Measurements from ENCODE around the gene ENO2. TPM values are rescaled to one million over a fixed set of nuclear protein-coding genes. Genes with fewer than 3 reads are reported as not detected.
A peak's percentile ranks its signal among the peaks of the same experiment; 100 is the strongest.

The ENO2 gene
- total RNA-seq, 2 donors from 2014 or later, result 104 to 139 TPM

GRCh38 chr12:6866920-6867412 is 47.4 kb upstream of the ENO2 start:
- Histone ChIP-seq H3K27ac (ENCODE audit: low read depth, low read length) (no peak overlapping the region), H3K4me3 (ENCODE audit: low read length) (peak overlapping the region; percentile 73), H3K4me1 (ENCODE audit: control insufficient read depth, insufficient read depth, low read length) (peaks cover 8% of the 10 kb centered on the region), H3K36me3 (ENCODE audit: control insufficient read depth, insufficient read depth, low read length) (peaks cover 56% of the 10 kb centered on the region), H3K9ac (ENCODE audit: extremely low read depth, low read length, poor library complexity, severe bottlenecking) (peak overlapping the region; percentile 30), H3K27me3 (ENCODE audit: control insufficient read depth, insufficient read depth, low read length, poor library complexity, severe bottlenecking) (no peaks in the 10 kb centered on the region), H3K9me3 (ENCODE audit: control insufficient read depth, low read length) (no peaks in the 10 kb centered on the region)
- TF ChIP-seq CTCF (conservative IDR thresholded peaks at IDR 0.05), result peak; percentile 13
- no peaks in the 10 kb centered on the region for H3K9me3 Mint-ChIP-seq
- H3K4me3 Mint-ChIP-seq, result peak overlapping the region; percentile 95
- no peak for DNase-seq
- peaks cover 53% of the 10 kb centered on the region for H3K4me1 Mint-ChIP-seq
- peak overlapping the region; percentile 96 for H3K27ac Mint-ChIP-seq
- H3K36me3 Mint-ChIP-seq (ENCODE audit: low read depth), result peaks cover 70% of the 10 kb centered on the region
- no peaks in the 10 kb centered on the region for H3K27me3 Mint-ChIP-seq (ENCODE audit: insufficient read depth)
- WGBS, 2 experiments (ENCODE audit: insufficient coverage in 1 of 2, insufficient read length in 1 of 2), result 10 to 42% methylated on average over 10 to 33 of the region's 33 CpGs

GRCh38 chr12:6867413-6868210 is 46.8 kb upstream of the ENO2 start, which contains the start of gene TPI1:
TPI1 (plus strand) TSS chr12:6867531; CDS start chr12:6867567, 36 bp downstream.
- Histone ChIP-seq H3K36me3 (ENCODE audit: control insufficient read depth, insufficient read depth, low read length) (peaks cover 53% of the 10 kb centered on the region), H3K4me3 (ENCODE audit: low read length) (peak within 1 kb of the TSS; percentile 99), H3K27me3 (ENCODE audit: control insufficient read depth, insufficient read depth, low read length, poor library complexity, severe bottlenecking) (no peaks in the 10 kb centered on the region), H3K27ac (ENCODE audit: low read depth, low read length) (peak within 1 kb of the TSS; percentile 68), H3K9ac (ENCODE audit: extremely low read depth, low read length, poor library complexity, severe bottlenecking) (peak within 1 kb of the TSS; percentile 77), H3K4me1 (ENCODE audit: control insufficient read depth, insufficient read depth, low read length) (peaks cover 8% of the 10 kb centered on the region), H3K9me3 (ENCODE audit: control insufficient read depth, low read length) (no peaks in the 10 kb centered on the region)
- peaks cover 68% of the 10 kb centered on the region for H3K36me3 Mint-ChIP-seq (ENCODE audit: low read depth)
- H3K27ac Mint-ChIP-seq, result peak within 1 kb of the TSS; percentile 96
- DNase-seq, result peak; percentile 96
- H3K27me3 Mint-ChIP-seq (ENCODE audit: insufficient read depth), result no peaks in the 10 kb centered on the region
- H3K4me1 Mint-ChIP-seq, result peaks cover 57% of the 10 kb centered on the region
- no peak for TF ChIP-seq CTCF (conservative IDR thresholded peaks at IDR 0.05)
- no peaks in the 10 kb centered on the region for H3K9me3 Mint-ChIP-seq
- WGBS, 2 experiments (ENCODE audit: insufficient coverage in 1 of 2, insufficient read length in 1 of 2), result 0% methylated on average over 18 to 84 of the region's 86 CpGs
- peak within 1 kb of the TSS; percentile 95 for H3K4me3 Mint-ChIP-seq

DNA sequence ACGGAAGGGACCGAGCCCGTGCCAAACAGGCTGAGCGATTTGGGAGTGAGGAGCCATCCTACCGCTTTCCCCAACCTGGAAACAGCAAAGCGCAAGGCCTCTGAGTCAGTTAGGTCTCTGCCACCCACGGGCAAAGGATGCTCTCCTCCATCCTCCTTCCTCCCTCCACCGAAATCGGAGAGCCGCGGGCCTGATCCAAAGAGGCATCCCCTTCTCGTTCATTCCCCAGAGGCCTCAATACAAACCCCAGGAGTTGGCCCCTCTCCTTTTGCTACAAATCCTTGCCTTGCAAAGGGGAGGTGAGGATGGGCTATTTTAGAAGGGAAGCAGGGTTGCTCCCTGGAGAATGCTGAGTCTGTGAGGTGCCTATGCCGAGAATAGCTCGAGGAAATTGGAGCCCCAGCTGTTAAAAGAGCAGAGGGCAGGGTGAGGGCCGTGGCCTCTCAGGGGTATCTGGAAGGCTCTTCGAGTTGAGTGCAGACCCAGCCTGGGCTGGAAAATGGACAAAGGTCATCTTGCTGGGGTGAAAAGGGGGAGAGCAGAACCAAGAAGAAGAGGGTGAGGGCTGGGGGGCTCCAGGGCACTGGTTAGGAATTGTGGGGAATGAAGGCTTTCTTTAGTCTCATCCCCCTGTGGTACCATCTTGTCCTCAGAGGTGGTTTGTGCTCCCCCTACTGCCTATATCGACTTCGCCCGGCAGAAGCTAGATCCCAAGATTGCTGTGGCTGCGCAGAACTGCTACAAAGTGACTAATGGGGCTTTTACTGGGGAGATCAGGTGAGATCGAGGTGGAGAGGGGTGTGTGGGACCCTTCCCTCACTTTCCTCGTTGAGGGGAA is 46.0 kb upstream of the ENO2 start:
- no peaks in the 10 kb centered on the region for H3K27me3 ChIP-seq (ENCODE audit: control insufficient read depth, insufficient read depth, low read length, poor library complexity, severe bottlenecking)
- no peaks in the 10 kb centered on the region for H3K9me3 ChIP-seq (ENCODE audit: control insufficient read depth, low read length)
- H3K27ac ChIP-seq (ENCODE audit: low read depth, low read length), result peak overlapping the region; percentile 47
- H3K27ac Mint-ChIP-seq, result peak overlapping the region; percentile 93
- WGBS, 2 experiments (ENCODE audit: insufficient coverage in 1 of 2, insufficient read length in 1 of 2), result 8 to 10% methylated on average over 6 to 22 of the region's 22 CpGs
- TF ChIP-seq CTCF (conservative IDR thresholded peaks at IDR 0.05), result no peak
- H3K27me3 Mint-ChIP-seq (ENCODE audit: insufficient read depth), result no peaks in the 10 kb centered on the region
- H3K36me3 ChIP-seq (ENCODE audit: control insufficient read depth, insufficient read depth, low read length), result peaks cover 45% of the 10 kb centered on the region
- H3K9ac ChIP-seq (ENCODE audit: extremely low read depth, low read length, poor library complexity, severe bottlenecking), result peak overlapping the region; percentile 77
- peaks cover 61% of the 10 kb centered on the region for H3K36me3 Mint-ChIP-seq (ENCODE audit: low read depth)
- H3K4me1 ChIP-seq (ENCODE audit: control insufficient read depth, insufficient read depth, low read length), result peaks cover 8% of the 10 kb centered on the region
- DNase-seq, result peak; percentile 65
- H3K4me1 Mint-ChIP-seq, result peaks cover 57% of the 10 kb centered on the region
- H3K4me3 ChIP-seq (ENCODE audit: low read length), result peak overlapping the region; percentile 99
- no peaks in the 10 kb centered on the region for H3K9me3 Mint-ChIP-seq
- H3K4me3 Mint-ChIP-seq, result peak overlapping the region; percentile 95

Measured in endodermal cell (in vitro differentiated cells).